ENCODE data around the gene DNLZ.

Gene DNLZ

DNA sequence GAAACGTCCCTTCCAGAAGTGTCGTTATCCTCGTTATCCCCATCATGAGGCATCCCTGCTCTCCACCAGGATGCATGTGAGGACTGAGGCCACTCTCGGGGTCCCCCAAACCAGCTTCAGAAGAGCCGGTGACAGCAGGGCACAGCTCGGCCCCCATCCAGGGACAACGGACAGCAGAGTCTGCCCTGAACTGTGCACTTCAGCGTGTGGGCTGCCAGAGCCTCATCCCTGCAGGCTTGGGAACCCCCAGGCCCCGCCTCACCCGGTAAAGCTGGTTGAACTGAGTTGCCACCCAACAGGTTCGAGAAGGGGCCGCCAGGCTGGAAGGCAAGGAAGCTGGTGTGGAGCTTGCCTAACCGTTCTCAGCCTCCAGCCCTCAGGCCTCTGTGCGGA lies 10.6 kb upstream of the DNLZ start:
- DNase-seq (ENCODE audit: insufficient read length, low spot score) (no peak), FAIRE-seq (no peak)
- TF ChIP-seq CTCF (IDR thresholded peaks at IDR 0.05; ENCODE audit: insufficient read depth, missing control alignments) = no peak

- FAIRE-seq (no peak), DNase-seq (ENCODE audit: insufficient read length, low spot score) (no peak)
- no peak for TF ChIP-seq CTCF (IDR thresholded peaks at IDR 0.05; ENCODE audit: insufficient read depth, missing control alignments)
Measured at GRCh38 chr9:136373300-136374182, 10.0 kb upstream of the DNLZ start, which contains the start of gene CARD9. TSS of gene CARD9 (minus strand) at chr9:136373669. CDS start at chr9:136372078, 1,591 bp downstream.

DNA sequence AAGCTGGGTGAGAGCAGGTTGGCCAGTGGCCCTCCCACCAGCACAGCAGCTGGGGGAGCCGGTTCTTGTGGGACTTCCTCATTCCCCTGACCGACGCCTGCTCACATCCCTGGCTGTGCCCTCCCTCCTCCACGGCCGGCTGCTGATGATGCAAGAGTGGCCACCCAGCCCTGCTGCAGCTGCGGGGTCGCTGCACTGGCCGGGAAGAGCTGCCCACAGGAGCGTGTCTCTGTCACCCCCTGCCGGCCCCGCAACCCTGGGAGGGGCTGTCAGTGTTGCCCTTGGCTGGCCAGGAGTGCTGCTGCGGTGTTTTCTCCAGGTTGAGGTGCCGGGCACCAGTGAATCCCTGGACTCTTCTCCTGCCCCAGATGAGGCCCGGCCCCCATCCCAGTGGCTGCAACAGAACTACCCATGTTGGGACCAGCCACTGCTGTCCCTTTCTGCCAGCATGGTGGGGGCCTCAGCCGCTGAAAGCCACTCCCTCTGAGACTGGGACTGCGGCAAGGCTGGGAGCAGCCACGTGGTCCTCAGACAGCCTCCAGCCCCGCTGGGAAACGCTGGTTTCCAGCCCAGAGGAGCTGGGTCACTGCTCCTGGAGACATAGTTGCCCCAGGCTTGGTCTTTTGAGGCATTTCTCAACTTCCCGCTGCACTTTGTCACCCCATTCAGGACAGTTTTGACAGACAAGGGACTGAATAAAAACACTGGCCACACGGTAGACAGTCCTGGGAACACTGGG lies 9.2 kb upstream of the DNLZ start:
- FAIRE-seq = no peak
- TF ChIP-seq CTCF (IDR thresholded peaks at IDR 0.05; ENCODE audit: insufficient read depth, missing control alignments) = no peak
- DNase-seq (ENCODE audit: insufficient read length, low spot score) = no peak

GRCh38 chr9:136372006-136372405 lies 8.5 kb upstream of the DNLZ start:
- no peak for FAIRE-seq
- DNase-seq (ENCODE audit: insufficient read length, low spot score) = no peak
- no peak for TF ChIP-seq CTCF (IDR thresholded peaks at IDR 0.05; ENCODE audit: insufficient read depth, missing control alignments)

GRCh38 chr9:136371533-136371880 lies 8.0 kb upstream of the DNLZ start:
- no peak for DNase-seq (ENCODE audit: insufficient read length, low spot score)
- no peak for TF ChIP-seq CTCF (IDR thresholded peaks at IDR 0.05; ENCODE audit: insufficient read depth, missing control alignments)
- FAIRE-seq = no peak

- no peak for TF ChIP-seq CTCF (IDR thresholded peaks at IDR 0.05; ENCODE audit: insufficient read depth, missing control alignments)
- DNase-seq (ENCODE audit: insufficient read length, low spot score) (no peak), FAIRE-seq (no peak)
Measured at GRCh38 chr9:136370687-136371532, 7.4 kb upstream of the DNLZ start.
